Activated T-helper 1 cell treated with anti-CD3 and anti-CD28 coated beads, Interleukin-2, amount 50 U/mL, for 16 hours (primary cell): ENCODE measurements around the gene ROBO1.

Experiments used
- DNase-seq, 2 donors: peaks; one replicate each; pipeline ENCODE4 v3.0.0-alpha.2; 2020; ENCODE audit warnings: low read depth in 1 of 2, low spot score in 1 of 2

The ROBO1 gene

DNA sequence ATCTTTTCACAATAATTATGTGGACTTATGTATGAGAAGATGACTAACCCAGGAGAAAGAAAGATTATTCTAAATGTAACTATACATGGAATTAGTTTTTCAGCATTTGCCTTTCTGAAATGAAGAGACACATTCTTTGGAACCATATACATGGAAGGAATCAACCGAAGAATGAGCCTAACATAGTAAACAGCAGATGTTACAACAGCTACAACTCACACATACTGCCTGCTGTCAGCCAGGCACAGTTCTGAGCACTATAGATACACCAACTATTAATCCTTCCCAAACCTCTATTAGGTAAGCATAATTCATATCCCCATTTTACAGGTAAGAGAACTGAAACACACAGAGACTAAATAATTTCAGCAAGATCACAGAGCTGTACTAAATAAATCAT, 840.0 kb downstream of the ROBO1 start:
- DNase-seq, result no peak

DNA sequence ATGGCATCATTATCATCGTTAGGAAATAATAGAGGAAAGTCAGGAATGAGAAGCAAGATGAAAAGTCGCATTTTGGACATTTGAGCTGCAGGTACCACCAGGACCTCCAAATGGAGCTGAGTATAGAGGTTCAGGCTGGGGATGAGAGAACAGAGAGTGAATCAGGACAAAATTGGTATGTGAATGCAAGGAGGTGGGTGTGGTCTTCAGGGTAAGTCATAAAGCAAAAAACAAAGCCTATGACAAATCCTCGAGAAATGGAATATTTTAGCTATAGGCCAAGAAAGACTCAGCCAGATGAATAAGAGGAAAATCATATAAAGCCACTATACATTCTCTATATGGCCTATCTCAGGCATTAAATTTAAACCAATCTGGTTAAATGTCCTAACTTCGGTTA, 841.3 kb downstream of the ROBO1 start:
- DNase-seq, result no peak

- no peak for DNase-seq
Observed at GRCh38 chr3:78924711-78925110, 843.1 kb downstream of the ROBO1 start.

DNA sequence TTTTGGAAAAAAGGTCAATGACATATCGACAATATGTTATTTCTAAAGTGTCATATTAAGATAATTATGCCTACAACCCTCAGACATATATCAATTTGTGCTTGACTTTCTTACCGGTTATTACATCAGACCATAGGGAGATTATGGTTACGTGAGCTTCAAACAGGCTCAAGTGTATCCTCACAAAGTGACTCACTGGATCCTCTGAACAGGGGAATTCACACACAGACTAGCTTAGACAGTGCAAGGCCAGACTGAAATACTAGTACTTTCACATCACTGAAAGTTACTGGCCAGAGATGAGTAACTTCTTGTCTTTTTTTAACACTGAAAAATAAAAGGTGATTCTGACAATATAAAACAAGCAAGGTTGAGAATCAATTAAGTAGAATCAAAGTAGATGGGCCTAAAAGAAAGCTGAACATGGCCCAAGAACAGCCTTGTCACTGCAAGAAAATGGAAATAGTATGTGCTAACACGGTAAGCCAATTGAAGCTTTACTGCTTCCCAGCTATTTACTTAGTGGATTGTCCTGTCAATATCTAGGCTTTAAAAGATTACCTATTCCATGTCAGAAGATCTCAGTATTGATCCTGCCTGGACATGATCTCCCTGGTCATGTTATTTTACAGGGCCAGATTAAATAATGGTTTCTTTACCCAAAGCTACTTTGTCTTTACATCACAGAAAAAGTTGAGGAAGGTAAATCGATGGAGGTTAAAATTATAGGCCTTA, 848.6 kb downstream of the ROBO1 start:
- no peak for DNase-seq

DNA sequence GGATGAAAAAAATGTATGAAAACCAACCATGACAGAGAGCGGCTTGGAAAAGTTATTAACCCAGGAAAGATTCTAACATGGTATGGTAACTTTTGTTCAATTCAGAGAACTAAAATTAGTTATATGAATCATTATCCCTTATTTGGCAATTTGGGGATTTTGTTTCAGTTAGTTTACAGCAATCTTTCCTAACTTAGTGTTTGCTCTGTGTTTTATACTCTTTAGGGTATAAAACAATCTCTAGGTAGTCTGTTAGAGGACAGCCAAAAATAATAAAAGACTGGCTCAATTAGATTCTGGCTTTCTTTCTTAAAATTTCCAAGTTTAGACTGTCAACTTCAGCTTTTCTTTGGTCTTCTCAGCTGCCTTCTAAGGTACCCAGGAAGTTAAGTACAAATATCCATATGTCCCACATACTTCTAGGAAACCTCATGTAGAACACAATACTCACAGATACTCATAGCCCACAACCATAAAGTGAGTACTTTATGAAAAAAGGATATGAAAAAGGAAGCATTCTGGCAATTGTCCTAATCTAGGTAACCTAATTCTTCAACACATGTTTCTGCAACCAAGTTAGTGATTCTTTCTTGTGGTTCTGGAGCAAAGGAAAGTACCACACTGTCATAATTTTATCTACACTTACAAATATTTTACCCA, 849.3 kb downstream of the ROBO1 start:
- DNase-seq, result no peak

DNA sequence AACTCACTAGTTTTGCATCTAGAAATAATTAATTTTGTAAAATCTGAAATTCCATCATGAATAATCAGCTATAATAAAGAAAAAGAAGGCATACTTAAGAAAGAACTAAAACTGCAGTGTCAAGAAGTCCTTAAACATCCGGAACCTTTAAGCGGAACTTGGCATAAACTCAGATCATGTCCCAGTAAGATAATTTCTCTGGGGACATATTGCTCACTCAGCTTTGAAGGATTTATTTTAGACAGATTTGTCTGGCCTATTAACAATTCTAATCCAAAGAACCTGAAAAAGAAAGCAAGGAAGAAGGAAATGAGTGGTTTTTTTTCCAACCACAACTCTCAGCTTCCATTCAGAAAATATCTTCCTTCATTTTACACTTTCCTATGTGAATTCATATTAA, 850.3 kb downstream of the ROBO1 start:
- no peak for DNase-seq

DNA sequence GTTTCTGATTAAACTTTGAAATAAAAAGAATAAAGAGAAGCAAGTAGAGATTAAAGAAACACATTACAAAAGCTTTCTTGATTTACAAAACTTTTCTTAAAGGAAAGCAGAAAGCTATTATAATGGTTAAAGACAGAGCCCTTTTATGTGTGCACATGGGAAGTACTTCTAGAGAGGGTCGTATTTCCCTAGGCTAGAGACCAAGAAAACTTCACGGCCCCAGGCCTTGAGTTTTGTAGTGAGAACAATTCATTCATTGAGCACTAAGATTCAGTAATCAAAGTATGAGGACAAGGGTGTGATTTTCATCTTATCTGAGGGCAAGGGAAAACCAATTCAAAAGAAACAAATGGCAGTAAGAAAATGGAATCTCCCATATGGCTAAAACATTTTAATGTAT, 854.1 kb downstream of the ROBO1 start:
- DNase-seq, result no peak

DNA sequence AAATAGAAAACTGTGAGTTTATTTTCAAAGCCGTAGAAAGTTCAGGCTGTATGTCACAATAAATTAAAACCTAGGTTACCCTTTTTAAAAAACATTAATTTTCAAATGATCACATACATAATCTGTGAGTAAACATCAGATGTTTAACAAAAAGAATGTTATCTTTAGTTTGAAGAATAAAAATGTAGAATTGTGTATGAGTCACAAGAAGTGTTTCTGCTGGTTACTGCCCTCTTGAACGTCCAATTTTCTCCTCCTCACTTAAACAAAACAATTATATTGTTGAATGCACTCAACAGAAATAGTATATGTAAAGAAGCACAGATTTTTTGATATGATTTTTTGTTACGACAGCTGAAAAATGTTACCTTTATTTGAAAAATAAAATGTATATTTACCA, 855.1 kb downstream of the ROBO1 start:
- no peak for DNase-seq

GRCh38 chr3:78912259-78912658, 855.5 kb downstream of the ROBO1 start:
- DNase-seq, result no peak

DNA sequence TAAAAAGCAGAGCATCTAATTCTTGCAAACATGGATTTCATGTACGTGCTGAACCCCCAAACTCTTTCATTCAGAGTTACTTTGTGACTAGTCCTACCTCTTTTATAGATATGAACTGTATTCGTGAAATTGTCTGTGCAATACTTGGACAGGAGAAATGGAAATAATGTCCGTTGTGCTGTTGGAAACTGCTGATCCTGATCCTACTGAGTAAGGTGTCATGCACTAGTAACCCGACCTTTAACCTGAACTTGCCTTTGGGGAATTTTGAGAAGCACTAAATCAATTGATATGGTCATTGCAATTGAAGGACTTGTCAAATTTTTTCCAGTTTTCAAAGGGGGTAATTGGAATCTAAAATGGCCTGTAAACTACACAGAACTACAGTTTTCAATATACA, 856.4 kb downstream of the ROBO1 start:
- no peak for DNase-seq

GRCh38 chr3:78908236-78908635, 859.6 kb downstream of the ROBO1 start:
- no peak for DNase-seq

DNA sequence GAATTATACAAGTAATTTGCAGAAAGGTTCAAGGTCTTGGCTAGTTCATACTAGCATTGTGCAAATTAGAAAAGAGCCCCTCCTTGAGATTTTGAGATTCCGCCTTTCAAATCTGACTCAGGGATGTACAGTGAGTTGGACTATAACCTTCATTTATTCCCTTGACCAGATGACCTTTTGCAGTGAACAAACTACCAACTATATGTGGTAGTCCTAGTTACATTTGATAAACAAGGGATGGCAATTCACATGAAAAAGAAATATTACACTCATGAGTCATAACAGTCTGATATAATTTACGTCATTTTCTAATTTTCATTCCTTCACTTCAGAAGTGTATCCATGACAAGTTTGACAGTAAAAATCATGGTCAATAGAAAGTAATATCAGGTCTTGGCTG, 860.4 kb downstream of the ROBO1 start:
- no peak for DNase-seq

- DNase-seq, result no peak
Observed at GRCh38 chr3:78906930-78907329, 860.9 kb downstream of the ROBO1 start.

- no peak for DNase-seq
Observed at GRCh38 chr3:78906245-78906644, 861.6 kb downstream of the ROBO1 start.

DNA sequence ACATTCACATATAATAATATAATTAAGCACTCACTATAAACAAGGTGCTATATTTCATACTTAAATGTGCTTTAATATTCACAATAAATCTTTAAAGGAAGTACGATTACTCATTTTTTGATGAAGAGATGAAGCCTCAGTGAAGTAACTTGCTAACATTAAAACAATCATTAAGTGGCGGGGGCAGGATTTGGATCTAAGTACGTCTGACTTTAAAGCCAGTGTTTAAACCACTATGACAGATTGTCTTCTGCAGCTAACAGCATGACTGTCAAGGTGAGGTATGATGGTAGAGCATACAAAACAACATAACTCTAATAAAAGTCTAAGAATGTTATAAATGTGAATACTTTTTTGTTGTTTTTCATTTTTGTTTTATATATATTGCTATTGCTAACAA, 862.1 kb downstream of the ROBO1 start:
- DNase-seq, result no peak

DNA sequence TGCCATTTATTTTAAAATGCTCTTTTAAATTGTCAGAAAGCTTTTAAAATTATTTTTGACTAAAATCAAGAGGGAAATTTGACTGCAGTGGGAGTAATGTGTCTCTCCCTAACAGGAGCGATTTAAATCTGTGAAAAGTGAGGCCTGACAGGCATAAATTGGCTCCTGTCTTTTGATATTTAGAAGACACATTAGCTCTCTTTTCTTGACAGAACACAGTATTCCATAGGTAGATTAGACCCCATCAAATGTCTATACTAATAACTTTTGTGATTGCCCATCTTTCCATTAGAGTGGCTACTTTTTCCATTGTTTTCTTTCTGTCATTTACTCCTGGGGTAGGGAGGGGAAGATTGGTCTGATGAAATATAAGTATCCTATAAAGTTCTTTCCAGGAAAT, 866.3 kb downstream of the ROBO1 start:
- DNase-seq, result no peak

- no peak for DNase-seq
Observed at GRCh38 chr3:78900880-78901279, 866.9 kb downstream of the ROBO1 start.

GRCh38 chr3:78900426-78900825, 867.4 kb downstream of the ROBO1 start:
- DNase-seq, result no peak

DNA sequence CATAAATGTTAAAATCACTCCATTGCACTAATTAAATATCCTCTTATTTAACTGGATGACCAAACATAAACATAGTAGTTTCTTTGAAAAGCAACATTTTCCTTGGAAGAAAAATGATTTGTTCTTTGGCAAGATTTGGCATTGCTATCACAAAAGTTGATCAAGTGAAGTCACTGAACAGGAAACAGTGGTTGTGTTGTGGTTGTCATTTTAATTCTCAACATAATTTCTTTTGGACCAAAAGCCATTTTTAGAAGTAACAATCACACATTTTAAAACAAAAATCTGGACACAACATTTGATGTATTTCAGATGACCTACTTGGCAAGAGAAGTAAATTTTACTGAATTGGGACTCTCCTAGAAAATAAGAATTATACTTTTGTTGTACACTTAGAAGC, 872.3 kb downstream of the ROBO1 start:
- DNase-seq, result no peak

DNA sequence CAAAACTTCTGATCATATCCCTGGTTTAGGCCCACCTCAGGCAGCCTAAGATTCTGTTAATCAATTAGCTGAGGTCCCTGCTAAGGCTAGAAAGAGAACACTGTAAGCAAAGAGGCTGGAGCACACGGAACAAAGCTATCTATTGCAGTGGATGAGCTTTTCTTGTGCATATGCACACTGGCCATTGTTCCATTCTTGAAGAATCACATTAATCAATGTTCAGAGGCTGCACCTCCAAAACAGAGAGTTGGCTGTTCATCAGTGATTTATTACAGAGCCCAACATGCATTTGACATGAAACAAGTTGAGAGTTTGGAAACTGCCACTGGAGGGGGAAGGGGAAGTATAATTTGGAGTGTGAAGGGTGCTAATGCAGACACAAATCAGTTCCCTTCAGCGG, 873.0 kb downstream of the ROBO1 start:
- DNase-seq, result no peak

GRCh38 chr3:78893161-78893560, 874.6 kb downstream of the ROBO1 start:
- DNase-seq, result no peak

GRCh38 chr3:78889348-78889747, 878.5 kb downstream of the ROBO1 start:
- DNase-seq, result no peak

GRCh38 chr3:78888635-78889034, 879.2 kb downstream of the ROBO1 start:
- DNase-seq, result no peak
